ENCODE results near the gene SIGLEC12.

DNA sequence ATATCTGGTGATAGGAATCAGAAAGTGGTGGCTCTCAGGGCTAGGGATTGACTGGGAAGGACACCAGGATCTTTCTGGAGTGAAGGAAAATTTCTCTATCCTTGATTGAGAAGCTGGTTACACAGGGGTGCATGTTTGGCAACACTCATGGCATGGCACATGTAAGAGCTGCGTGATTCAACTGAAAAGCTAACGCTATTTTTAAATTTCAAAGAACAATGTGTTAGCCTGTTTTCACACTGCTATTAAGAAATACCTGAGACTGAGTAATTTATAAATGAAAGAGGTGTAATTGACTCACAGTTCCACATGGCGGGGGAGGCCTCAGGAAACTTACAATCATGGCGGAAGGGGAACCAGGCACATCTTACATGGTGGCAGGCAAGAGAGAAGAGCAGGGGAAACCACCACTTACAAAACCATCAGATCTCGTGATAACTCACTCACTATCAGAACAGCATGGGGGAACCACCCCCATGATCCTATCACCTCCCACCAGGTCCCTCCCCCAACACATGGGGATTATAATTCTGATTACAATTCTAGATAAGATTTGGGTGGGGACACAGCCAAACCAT, 50.8 kb downstream of the SIGLEC12 start:
- TF ChIP-seq TAF1 (IDR thresholded peaks at IDR 0.05; ENCODE audit: borderline replicate concordance, insufficient read depth, low read length) = no peak
- no peak for TF ChIP-seq REST (IDR thresholded peaks at IDR 0.05; ENCODE audit: insufficient read depth in 1 of 2, low read depth in 2 of 2, low read length in 2 of 2)
- no peak for TF ChIP-seq POLR2AphosphoS5 (IDR thresholded peaks at IDR 0.05; ENCODE audit: low read depth, low read length)
- no peak for TF ChIP-seq SIN3A (IDR thresholded peaks at IDR 0.05; ENCODE audit: borderline replicate concordance, insufficient read depth, low read length)
